HepG2 (cell line): ENCODE data around the gene SOCS3. TPM values are rescaled to one million over a fixed set of nuclear protein-coding genes. Genes with fewer than 3 reads are reported as not detected.
A peak's percentile ranks its signal among the peaks of the same experiment; 100 is the strongest.

Experiments used
- DR1 ChIP-seq: sonication (generic); formaldehyde crosslinking; IDR thresholded peaks from 2 replicates; pipeline ENCODE4 v1.8.0; 2021; ENCODE audit warnings: mild to moderate bottlenecking, missing genetic modification reagents, inconsistent platforms
- KAT7 ChIP-seq: IDR thresholded peaks from 2 replicates; pipeline ENCODE4 v1.6.1; 2018; ENCODE audit warnings: borderline replicate concordance, missing compliant biosample characterization
- MXD4 ChIP-seq: IDR thresholded peaks from 2 replicates; pipeline ENCODE4 v1.6.1; 2016; ENCODE audit warnings: mild to moderate bottlenecking, missing biosample characterization, missing genetic modification reagents
- MYC ChIP-seq: sonication (generic); formaldehyde crosslinking; IDR thresholded peaks from 2 replicates; pipeline ENCODE4 v1.9.0; 2021; ENCODE audit warnings: missing genetic modification reagents, borderline replicate concordance
- PRPF4 ChIP-seq: fragments of 200-400 bp; formaldehyde crosslinking; IDR thresholded peaks from 2 replicates; pipeline ENCODE4 v1.6.1; 2016; ENCODE audit warnings: low read length, low read depth; ENCODE audit not compliant: poor library complexity, severe bottlenecking
- SOX5 ChIP-seq: IDR thresholded peaks from 2 replicates; pipeline ENCODE4 v1.6.1; 2016; ENCODE audit warnings: borderline replicate concordance
- YY1 ChIP-seq: IDR thresholded peaks from 2 replicates; pipeline ENCODE4 v1.6.1; 2011; ENCODE audit warnings: low read length, low read depth, moderate library complexity, mild to moderate bottlenecking; ENCODE audit not compliant: insufficient read depth, insufficient replicate concordance
- ZBTB3 ChIP-seq: sonication (generic); formaldehyde crosslinking; IDR thresholded peaks from 2 replicates; pipeline ENCODE4 v1.4.0; 2020; ENCODE audit warnings: low read depth, mild to moderate bottlenecking, moderate library complexity, missing genetic modification reagents, borderline replicate concordance
- ZNF205 ChIP-seq: IDR thresholded peaks from 2 replicates; pipeline ENCODE4 v1.6.1; 2018; ENCODE audit warnings: missing biosample characterization, missing genetic modification reagents
- ZNF530 ChIP-seq: sonication (generic); formaldehyde crosslinking; IDR thresholded peaks from 2 replicates; pipeline ENCODE4 v1.5.0; 2020; ENCODE audit warnings: low read depth, mild to moderate bottlenecking, missing genetic modification reagents
- ZNF558 ChIP-seq: sonication (generic); formaldehyde crosslinking; IDR thresholded peaks from 2 replicates; pipeline ENCODE4 v1.9.0; 2022; ENCODE audit warnings: mild to moderate bottlenecking, missing genetic modification reagents, borderline replicate concordance
- ZNF768 ChIP-seq: sonication (generic); formaldehyde crosslinking; IDR thresholded peaks from 2 replicates; pipeline ENCODE4 v1.4.0; 2020; ENCODE audit warnings: missing genetic modification reagents
- ZSCAN12 ChIP-seq: sonication (generic); formaldehyde crosslinking; IDR thresholded peaks from 2 replicates; pipeline ENCODE4 v1.9.0; 2021; ENCODE audit warnings: mild to moderate bottlenecking, missing genetic modification reagents
- ZSCAN31 ChIP-seq: sonication (generic); formaldehyde crosslinking; IDR thresholded peaks from 2 replicates; pipeline ENCODE4 v1.5.0; 2020; ENCODE audit warnings: low read depth, mild to moderate bottlenecking, missing genetic modification reagents
- polyA plus RNA-seq, 8 experiments: library from polyadenylated mRNA; depleted of rRNA in 3 of 8; stranded (reverse) in 7 of 8; unstranded in 1 of 8; fragments of >200 nt; fragmentation: Illumina TruSeq in 4 of 8; extraction: Trizol in 4 of 8; gene quantifications; 2 replicates each; pipeline versions ENCODE4 v1.2.1 to v1.2.3, GENCODE V29; 2011 to 2016; ENCODE audit warnings: low read depth in 4 of 8, missing spikeins in 1 of 8, mixed read lengths in 1 of 8; ENCODE audit not compliant: insufficient read depth in 1 of 8
- total RNA-seq, 5 experiments: library from RNA; depleted of rRNA; stranded (reverse); fragments of >200 nt; fragmentation: Illumina TruSeq; extraction: Trizol; gene quantifications; 2 replicates each; pipeline ENCODE4 v1.2.3, GENCODE V29; 2016; ENCODE audit warnings: low read depth in 1 of 5
- TF ChIP-seq, protein P1 (sequence below): IDR thresholded peaks from 2 replicates; pipeline ENCODE4 v1.6.1; 2012; ENCODE audit warnings: low read length, improper control_type of control experiment
- TF ChIP-seq, protein P2 (sequence below): sonication (generic); formaldehyde crosslinking; IDR thresholded peaks from 2 replicates; pipeline ENCODE4 v1.4.0; 2020; ENCODE audit warnings: missing genetic modification reagents
- TF ChIP-seq, protein P3 (sequence below): sonication (generic); formaldehyde crosslinking; IDR thresholded peaks from 2 replicates; pipeline ENCODE4 v1.8.1; 2023; ENCODE audit warnings: mild to moderate bottlenecking, missing genetic modification reagents
- TF ChIP-seq, protein P4 (sequence below), 2 experiments: fragments of 450-650 bp in 1 of 2; sonication (generic) in 1 of 2; formaldehyde crosslinking; IDR thresholded peaks; 2 replicates each; pipeline versions ENCODE4 v1.5.0 to v1.8.0; 2020 to 2022; ENCODE audit warnings: mild to moderate bottlenecking in 1 of 2, missing genetic modification reagents in 1 of 2

SOCS3 gene
- total and polyA plus RNA-seq, 2 of the 13 experiments (the other 11 are each of a cell fraction or from before 2014, with no cell fraction given) = 0.77 to 2.4 TPM

DNA sequence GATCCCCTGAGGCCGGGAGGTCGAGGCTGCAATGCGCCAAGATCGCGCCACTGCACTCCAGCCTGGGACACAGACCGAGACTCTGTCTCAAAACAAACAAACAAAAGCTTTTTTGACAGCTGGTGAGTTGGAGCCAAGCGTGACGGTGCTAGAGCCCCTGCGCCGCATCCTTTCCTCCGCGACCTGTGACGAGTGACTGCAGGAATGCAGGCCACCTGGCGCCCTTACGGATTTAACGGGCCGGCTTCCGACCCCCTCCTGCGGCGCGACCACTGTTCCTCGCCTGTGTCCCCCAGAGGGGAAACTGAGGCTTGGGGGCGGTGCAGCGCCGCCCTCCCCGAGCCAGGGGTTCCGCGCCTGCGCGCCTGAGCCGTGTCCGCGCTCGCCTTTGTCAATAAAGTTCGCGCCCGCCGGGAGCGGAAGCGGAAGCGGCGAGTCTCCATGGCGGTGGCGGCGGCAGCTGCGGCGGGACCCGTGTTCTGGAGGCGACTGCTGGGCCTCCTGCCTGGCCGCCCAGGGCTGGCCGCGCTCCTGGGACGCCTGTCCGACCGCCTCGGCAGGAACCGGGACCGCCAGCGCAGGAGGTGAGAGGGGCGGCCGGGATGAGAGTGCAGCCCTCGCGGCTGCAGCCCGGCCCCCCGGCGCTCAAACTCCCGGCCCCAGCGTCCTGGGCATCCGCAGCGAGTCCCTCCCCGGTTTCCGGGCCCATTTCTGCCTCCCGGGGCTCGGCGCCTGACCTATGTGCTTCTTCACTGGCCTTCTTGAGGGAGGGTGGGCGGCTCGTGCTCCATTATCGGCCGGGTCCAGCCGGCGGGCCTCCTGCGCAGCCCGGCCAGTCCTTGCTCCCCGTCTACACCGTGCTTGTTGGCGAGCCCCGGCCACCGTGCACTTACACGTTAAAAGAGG, 18.6 kb upstream of the SOCS3 start, which contains the start of gene PGS1 (continued):
- TF ChIP-seq, protein P1, sequence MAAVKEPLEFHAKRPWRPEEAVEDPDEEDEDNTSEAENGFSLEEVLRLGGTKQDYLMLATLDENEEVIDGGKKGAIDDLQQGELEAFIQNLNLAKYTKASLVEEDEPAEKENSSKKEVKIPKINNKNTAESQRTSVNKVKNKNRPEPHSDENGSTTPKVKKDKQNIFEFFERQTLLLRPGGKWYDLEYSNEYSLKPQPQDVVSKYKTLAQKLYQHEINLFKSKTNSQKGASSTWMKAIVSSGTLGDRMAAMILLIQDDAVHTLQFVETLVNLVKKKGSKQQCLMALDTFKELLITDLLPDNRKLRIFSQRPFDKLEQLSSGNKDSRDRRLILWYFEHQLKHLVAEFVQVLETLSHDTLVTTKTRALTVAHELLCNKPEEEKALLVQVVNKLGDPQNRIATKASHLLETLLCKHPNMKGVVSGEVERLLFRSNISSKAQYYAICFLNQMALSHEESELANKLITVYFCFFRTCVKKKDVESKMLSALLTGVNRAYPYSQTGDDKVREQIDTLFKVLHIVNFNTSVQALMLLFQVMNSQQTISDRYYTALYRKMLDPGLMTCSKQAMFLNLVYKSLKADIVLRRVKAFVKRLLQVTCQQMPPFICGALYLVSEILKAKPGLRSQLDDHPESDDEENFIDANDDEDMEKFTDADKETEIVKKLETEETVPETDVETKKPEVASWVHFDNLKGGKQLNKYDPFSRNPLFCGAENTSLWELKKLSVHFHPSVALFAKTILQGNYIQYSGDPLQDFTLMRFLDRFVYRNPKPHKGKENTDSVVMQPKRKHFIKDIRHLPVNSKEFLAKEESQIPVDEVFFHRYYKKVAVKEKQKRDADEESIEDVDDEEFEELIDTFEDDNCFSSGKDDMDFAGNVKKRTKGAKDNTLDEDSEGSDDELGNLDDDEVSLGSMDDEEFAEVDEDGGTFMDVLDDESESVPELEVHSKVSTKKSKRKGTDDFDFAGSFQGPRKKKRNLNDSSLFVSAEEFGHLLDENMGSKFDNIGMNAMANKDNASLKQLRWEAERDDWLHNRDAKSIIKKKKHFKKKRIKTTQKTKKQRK = no peak
- TF ChIP-seq ZNF205 (CRISPR knock-in tag) (peak; percentile 93), YY1 (peak; percentile 94), PRPF4 (peak; percentile 92), ZNF530 (CRISPR knock-in tag) (0 out of 2 replicates have a peak, but pooled peaks have one; percentile 57), MXD4 (CRISPR knock-in tag) (peak; percentile 92), DR1 (CRISPR knock-in tag) (peak; percentile 49; the same call in 1 of the 2 replicates), MYC (CRISPR knock-in tag) (peak; percentile 86), ZNF558 (CRISPR knock-in tag) (peak; percentile 89; the same call in 1 of the 2 replicates), ZSCAN31 (peak; percentile 96), ZSCAN12 (peak; percentile 28; the same call in 1 of the 2 replicates), ZBTB3 (CRISPR knock-in tag) (no peak), SOX5 (peak; percentile 62; the same call in 1 of the 2 replicates), KAT7 (CRISPR knock-in tag) (peak; percentile 98), ZNF768 (CRISPR knock-in tag) (peak; percentile 72)
- TF ChIP-seq, protein P2, sequence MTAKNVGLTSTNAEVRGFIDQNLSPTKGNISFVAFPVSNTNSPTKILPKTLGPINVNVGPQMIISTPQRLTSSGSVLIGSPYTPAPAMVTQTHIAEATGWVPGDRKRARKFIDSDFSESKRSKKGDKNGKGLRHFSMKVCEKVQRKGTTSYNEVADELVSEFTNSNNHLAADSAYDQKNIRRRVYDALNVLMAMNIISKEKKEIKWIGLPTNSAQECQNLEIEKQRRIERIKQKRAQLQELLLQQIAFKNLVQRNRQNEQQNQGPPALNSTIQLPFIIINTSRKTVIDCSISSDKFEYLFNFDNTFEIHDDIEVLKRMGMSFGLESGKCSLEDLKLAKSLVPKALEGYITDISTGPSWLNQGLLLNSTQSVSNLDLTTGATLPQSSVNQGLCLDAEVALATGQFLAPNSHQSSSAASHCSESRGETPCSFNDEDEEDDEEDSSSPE (CRISPR knock-in tag) = peak; percentile 94
- TF ChIP-seq, protein P3, sequence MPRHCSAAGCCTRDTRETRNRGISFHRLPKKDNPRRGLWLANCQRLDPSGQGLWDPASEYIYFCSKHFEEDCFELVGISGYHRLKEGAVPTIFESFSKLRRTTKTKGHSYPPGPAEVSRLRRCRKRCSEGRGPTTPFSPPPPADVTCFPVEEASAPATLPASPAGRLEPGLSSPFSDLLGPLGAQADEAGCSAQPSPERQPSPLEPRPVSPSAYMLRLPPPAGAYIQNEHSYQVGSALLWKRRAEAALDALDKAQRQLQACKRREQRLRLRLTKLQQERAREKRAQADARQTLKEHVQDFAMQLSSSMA (CRISPR knock-in tag) = no peak
- TF ChIP-seq, protein P4, sequence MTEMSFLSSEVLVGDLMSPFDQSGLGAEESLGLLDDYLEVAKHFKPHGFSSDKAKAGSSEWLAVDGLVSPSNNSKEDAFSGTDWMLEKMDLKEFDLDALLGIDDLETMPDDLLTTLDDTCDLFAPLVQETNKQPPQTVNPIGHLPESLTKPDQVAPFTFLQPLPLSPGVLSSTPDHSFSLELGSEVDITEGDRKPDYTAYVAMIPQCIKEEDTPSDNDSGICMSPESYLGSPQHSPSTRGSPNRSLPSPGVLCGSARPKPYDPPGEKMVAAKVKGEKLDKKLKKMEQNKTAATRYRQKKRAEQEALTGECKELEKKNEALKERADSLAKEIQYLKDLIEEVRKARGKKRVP (CRISPR knock-in tag; IDR thresholded peaks at IDR 0.05) = peak in 1 of 2 experiments; percentile 71; a peak in 2 of 4 replicates
